Measurements from ENCODE around the gene GATAD2B.

The GATAD2B gene

DNA sequence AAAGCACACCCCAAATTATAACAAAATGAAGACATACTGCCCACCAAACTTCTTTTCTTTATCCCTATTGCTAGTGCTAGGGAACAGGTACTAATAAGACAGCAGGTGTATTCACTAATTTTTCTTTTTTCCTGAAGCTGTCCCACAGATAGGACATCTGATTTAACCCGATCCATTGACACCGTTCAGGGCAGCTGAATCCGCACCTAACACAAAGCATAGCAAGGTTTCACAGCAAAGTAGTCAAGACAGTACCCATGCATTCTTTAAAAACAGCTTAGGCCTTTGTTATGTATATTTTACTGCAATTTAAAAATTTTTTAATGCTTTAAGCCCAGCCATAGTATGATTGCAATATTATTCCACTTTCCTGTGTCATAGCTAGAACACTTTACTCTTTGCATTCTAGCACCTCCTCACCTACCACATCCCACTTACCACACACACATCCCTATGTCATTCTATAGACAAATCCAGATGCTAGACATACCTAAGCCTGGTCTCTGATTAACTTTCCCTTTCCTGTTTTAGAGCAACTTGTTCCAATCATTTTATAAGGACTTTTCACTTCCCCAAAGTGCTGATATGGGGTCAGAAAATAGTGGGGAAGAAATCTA is 40.4 kb downstream of the GATAD2B start:
- TF ChIP-seq, protein P1, sequence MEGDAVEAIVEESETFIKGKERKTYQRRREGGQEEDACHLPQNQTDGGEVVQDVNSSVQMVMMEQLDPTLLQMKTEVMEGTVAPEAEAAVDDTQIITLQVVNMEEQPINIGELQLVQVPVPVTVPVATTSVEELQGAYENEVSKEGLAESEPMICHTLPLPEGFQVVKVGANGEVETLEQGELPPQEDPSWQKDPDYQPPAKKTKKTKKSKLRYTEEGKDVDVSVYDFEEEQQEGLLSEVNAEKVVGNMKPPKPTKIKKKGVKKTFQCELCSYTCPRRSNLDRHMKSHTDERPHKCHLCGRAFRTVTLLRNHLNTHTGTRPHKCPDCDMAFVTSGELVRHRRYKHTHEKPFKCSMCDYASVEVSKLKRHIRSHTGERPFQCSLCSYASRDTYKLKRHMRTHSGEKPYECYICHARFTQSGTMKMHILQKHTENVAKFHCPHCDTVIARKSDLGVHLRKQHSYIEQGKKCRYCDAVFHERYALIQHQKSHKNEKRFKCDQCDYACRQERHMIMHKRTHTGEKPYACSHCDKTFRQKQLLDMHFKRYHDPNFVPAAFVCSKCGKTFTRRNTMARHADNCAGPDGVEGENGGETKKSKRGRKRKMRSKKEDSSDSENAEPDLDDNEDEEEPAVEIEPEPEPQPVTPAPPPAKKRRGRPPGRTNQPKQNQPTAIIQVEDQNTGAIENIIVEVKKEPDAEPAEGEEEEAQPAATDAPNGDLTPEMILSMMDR (IDR thresholded peaks at IDR 0.05), result no peak

DNA sequence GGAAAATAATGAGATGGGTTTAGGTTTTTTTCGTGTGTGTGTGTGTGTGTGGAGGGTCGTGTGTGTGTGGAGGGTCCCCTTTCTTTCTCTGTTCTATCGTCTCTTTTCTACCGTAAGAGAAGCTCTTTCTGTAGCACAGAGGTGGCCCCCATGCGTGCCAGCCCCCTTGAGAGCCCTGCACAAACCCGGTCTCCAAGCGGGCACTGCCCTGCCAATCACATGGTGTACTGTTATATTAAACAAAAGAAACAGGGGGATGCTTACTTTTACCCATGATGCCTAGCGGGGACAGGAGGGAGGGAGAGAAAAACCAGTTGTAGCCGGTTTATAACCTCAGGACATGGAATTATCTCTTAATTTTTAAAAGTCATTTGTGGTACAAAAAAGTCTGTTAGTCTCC is 41.0 kb downstream of the GATAD2B start:
- TF ChIP-seq, protein P1 (IDR thresholded peaks at IDR 0.05), result no peak

DNA sequence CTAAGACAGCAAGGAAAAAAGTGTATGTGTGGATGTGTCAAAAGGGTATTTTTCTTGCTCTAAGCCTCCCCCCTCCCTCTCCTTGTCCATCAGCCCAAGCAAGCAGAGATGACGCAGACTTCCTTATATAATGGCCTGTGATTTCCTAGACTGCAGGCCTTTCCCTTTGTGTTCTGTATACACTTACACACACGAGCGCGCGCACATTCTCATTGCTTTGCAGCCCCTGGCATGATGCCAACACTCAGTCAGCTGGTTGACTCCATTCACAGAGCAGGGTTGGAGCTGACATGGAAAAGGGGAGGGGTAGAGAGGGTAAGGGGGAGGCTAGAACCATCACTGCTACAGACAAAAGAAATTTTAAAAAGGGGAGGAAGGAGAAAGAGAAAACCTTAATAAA is 41.8 kb downstream of the GATAD2B start:
- TF ChIP-seq, protein P1 (IDR thresholded peaks at IDR 0.05), result no peak

DNA sequence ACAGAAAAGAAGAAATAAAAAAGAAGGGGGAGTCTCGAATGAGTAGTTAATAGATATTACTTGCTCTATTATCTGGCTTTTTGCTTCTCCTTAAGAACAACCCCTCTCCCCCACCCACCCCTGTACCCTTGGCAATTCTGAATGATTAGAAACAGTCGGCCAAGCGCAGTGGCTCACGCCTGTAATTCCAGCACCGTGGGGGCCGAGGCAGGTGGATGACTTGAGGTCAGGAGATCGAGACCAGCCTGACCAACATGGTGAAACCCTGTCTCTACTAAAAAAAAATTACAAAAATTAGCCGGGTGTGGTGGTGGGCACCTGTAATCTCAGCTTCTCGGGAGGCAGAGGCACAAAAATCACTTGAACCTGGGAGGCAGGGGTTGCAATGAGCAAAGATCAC is 42.7 kb downstream of the GATAD2B start:
- TF ChIP-seq, protein P1 (IDR thresholded peaks at IDR 0.05), result no peak

DNA sequence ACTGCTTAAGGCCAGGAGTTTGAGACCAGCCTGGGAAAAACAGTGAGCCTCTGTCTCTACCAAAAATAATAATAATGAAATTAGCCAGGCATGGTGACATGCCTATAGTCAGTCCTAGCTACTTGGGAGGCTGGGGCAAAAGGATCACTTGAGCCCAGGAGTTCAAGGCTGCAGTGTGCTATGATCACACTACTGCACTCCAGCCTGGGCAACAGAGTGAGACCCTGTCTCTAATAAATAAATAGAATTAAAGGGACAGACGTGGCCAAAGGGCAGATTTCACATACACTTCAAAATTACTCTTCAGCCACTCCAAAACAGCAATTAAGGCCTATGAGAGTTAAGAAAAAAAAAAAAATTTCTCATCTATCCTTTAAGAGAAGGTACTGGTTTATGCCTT is 45.7 kb downstream of the GATAD2B start:
- TF ChIP-seq, protein P1 (IDR thresholded peaks at IDR 0.05), result no peak

DNA sequence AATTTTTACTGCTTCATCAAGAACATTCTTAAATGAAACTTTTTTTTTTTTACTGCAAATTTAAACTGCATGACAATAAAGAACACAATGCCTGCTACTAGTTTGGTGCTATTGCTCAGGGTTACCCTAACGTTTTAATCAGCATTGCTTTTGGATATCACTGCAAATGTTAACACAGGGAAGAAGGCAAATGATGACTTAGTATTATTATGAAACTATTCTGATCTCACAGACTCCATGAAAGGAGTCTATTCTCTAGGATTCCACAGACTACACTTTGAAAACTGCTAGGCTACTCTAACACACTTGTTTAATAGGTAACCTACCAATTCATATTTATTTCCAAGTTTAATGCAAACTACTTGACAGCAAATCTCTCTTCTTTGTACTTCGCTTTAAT is 49.8 kb downstream of the GATAD2B start:
- TF ChIP-seq, protein P1 (IDR thresholded peaks at IDR 0.05), result no peak

DNA sequence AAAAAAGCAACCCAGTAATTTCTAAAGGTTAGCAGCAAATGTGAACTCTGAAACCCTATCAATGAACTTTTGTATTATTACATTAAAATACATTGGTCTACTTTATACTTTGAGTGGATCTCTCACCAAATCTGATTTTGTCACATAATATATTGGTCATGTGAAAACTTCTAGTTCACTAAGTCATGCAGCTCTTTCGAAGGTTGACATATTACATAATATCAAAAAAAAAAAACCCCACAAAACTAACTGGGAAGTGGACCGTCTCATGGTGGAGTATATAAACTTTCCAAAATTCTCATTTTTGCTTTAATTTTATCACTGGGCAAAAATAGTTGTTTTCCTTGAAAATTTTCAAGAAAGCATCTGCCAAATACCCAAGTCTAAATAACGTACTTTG is 50.4 kb downstream of the GATAD2B start:
- TF ChIP-seq, protein P1 (IDR thresholded peaks at IDR 0.05), result no peak

DNA sequence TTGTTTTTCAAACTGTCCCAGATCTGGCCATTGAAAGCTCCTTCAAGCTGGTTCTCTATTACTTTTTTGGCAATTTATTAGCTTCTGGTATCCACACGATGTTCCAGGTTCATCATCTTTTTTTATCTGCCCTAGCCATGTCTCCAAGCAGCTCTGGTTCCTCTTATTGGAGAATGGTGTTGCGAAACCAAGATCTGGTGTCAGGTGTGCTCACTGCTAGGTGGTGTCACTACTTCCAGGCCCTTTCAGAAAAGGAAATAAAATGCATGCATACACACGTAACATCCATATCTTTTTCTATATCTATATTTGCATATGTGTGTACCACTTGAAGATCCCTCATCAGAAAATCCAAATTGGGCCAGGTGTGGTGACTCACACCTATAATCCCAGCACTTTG is 53.3 kb downstream of the GATAD2B start:
- TF ChIP-seq, protein P1 (IDR thresholded peaks at IDR 0.05), result no peak
